Lower leg skin (tissue), 3 donors: ENCODE results near the gene PCP2.

Experiments
- CTCF ChIP-seq, 3 donors: fragments of 450-650 bp; IDR thresholded peaks; one replicate each; pipeline ENCODE4 v1.5.1; 2016; ENCODE audit warnings: antibody characterized with exemption in 3 of 3, mild to moderate bottlenecking in 3 of 3, moderate library complexity in 2 of 3
- POLR2A ChIP-seq, 2 donors: fragments of 450-650 bp; IDR thresholded peaks; one replicate each; pipeline ENCODE4 v1.6.1; 2016 to 2017; ENCODE audit warnings: antibody characterized with exemption in 2 of 2, mild to moderate bottlenecking in 1 of 2, moderate library complexity in 1 of 2

DNA sequence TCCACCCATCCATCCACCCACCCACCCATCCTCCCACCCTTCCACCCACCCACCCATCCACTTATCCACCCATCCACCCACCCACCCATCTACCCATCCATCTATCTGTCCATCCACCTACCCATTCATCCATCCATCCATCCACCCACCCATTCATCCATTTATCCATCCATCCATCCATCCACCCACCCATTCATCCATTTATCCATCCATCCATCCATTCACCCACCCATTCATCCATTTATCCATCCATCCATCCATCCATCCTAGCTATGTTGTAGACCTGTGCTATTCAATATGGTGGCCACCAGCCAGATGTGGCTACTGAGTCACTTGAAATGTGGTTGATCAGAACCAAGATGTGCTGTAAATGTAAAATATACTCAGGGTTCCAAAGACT, 32.8 kb downstream of the PCP2 start:
- no peak for TF ChIP-seq CTCF (IDR thresholded peaks at IDR 0.05)
- TF ChIP-seq POLR2A (IDR thresholded peaks at IDR 0.05): no peak
